Testis (tissue), 2 donors: ENCODE data around the gene RCBTB1.

ENCODE experiments used
- CTCF ChIP-seq, 3 experiments: fragments of 450-650 bp in 2 of 3; fragments of 200-600 bp in 1 of 3; sonication (generic) in 1 of 3; IDR thresholded peaks; one replicate each; pipeline ENCODE4 v1.5.1; 2016 to 2019; ENCODE audit warnings: antibody characterized with exemption in 3 of 3, mild to moderate bottlenecking in 2 of 3, moderate library complexity in 1 of 3
- POLR2A ChIP-seq: fragments of 450-650 bp; IDR thresholded peaks from one replicate; pipeline ENCODE4 v1.6.1; 2017; ENCODE audit warnings: antibody characterized with exemption, mild to moderate bottlenecking, moderate library complexity

GRCh38 chr13:49499889-49500660 is 85.3 kb downstream of the RCBTB1 start:
- TF ChIP-seq CTCF (IDR thresholded peaks at IDR 0.05) (no peak), POLR2A (no peak)
